Stimulated activated CD4-positive, alpha-beta T cell treated with anti-CD3 and anti-CD28 coated beads, Interleukin-1b, Interleukin-23, amount 100 ng/mL, for 24 hours (primary cell): ENCODE measurements around the gene PRKRIP1.
"Not testable (repeated sequence)": the region's sequence is repeated elsewhere in the genome, so short reads cannot be mapped to it uniquely, and the experiment has no call there.

Experiments
- DNase-seq, 4 experiments: peaks; one replicate each; pipeline ENCODE4 v3.0.0-alpha.2; 2020; ENCODE audit warnings: low read depth in 4 of 4, low spot score in 1 of 4

The PRKRIP1 gene

GRCh38 chr7:102474736-102475435 lies 78.7 kb downstream of the PRKRIP1 start:
- DNase-seq, result not testable (repeated sequence)
